ENCODE results near the gene TRIM38.

DNA sequence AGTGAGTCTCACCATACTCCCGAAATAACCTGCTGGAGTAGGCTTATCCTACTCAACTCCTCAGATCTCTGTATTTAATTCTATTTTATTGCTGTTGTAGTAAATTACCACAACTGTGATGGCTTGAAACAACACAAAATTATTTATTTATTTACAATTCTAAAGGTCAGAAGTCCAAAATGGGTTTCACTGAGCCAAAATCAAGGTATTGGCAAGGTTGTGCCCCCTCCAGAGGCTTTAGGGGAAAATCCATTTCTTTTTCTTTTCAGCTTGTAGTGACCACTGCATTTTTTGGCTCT is 31.2 kb upstream of the TRIM38 start:
- TF ChIP-seq, protein P1, sequence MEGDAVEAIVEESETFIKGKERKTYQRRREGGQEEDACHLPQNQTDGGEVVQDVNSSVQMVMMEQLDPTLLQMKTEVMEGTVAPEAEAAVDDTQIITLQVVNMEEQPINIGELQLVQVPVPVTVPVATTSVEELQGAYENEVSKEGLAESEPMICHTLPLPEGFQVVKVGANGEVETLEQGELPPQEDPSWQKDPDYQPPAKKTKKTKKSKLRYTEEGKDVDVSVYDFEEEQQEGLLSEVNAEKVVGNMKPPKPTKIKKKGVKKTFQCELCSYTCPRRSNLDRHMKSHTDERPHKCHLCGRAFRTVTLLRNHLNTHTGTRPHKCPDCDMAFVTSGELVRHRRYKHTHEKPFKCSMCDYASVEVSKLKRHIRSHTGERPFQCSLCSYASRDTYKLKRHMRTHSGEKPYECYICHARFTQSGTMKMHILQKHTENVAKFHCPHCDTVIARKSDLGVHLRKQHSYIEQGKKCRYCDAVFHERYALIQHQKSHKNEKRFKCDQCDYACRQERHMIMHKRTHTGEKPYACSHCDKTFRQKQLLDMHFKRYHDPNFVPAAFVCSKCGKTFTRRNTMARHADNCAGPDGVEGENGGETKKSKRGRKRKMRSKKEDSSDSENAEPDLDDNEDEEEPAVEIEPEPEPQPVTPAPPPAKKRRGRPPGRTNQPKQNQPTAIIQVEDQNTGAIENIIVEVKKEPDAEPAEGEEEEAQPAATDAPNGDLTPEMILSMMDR (IDR thresholded peaks at IDR 0.05), result no peak
- TF ChIP-seq POLR2A (IDR thresholded peaks at IDR 0.05), result no peak

All from esophagus squamous epithelium (tissue), 4 donors.